Esophagus (tissue), 2 donors: ENCODE results near the gene WFS1. TPM values are rescaled to one million over a fixed set of nuclear protein-coding genes. Genes with fewer than 3 reads are reported as not detected.

Source experiments
- H3K27ac ChIP-seq, 2 donors: one replicate each; pipeline ENCODE4 v1.5.1; 2013; ENCODE audit warnings: low read depth in 2 of 2, mild to moderate bottlenecking in 2 of 2, inconsistent platforms in 1 of 2, low read length in 1 of 2, moderate library complexity in 1 of 2
- H3K27me3 ChIP-seq, 2 donors: one replicate each; pipeline ENCODE4 v1.6.1; 2013; ENCODE audit warnings: low read length in 2 of 2, control low read depth in 1 of 2, mild to moderate bottlenecking in 1 of 2; ENCODE audit not compliant: insufficient read depth in 2 of 2, control insufficient read depth in 1 of 2
- H3K36me3 ChIP-seq, 2 donors: one replicate each; pipeline ENCODE4 v1.6.1; 2013; ENCODE audit warnings: low read length in 1 of 2; ENCODE audit not compliant: control insufficient read depth in 2 of 2, insufficient read depth in 2 of 2
- H3K4me1 ChIP-seq, 2 donors: one replicate each; pipeline ENCODE4 v1.6.1; 2013; ENCODE audit warnings: low read length in 1 of 2; ENCODE audit not compliant: control insufficient read depth in 2 of 2, insufficient read depth in 2 of 2
- H3K4me3 ChIP-seq, 2 donors: one replicate each; pipeline ENCODE4 v1.5.1; 2013; ENCODE audit warnings: low read length in 2 of 2, mild to moderate bottlenecking in 2 of 2, low read depth in 1 of 2, moderate library complexity in 1 of 2
- H3K9me3 ChIP-seq, 2 donors: one replicate each; pipeline ENCODE4 v1.6.1; 2013; ENCODE audit warnings: mild to moderate bottlenecking in 2 of 2, low read depth in 1 of 2, low read length in 1 of 2, moderate library complexity in 1 of 2; ENCODE audit not compliant: control insufficient read depth in 2 of 2, insufficient read depth in 1 of 2
- WGBS, 2 donors: extraction: QIAGEN DNeasy Blood & Tissue Kit; methylation state at CpG; one replicate each; pipeline ENCODE4 v1.1.7; 2013; 5-methylcytosine and 5-hydroxymethylcytosine counted together
- polyA plus RNA-seq, 2 donors: library from polyadenylated mRNA; stranded (reverse); fragments of 200-250 nt; gene quantifications; one replicate each; pipeline ENCODE4 v1.2.3, GENCODE V29; 2013
- donor health status: healthy with polysubstance abuse.
- donor health status: Bipolar disorder and iron deficiency.

WFS1 gene
- polyA plus RNA-seq, 2 donors: 4.6 to 8.2 TPM

- peaks cover 0 to 5% of the 10 kb centered on the region in 2 donors for H3K36me3 ChIP-seq
- no peak overlapping the region for H3K27ac ChIP-seq
- 67 to 71% methylated on average over 14 of the region's 14 CpGs for WGBS, 2 donors
- H3K27me3 ChIP-seq: no peaks in the 10 kb centered on the region
- H3K4me3 ChIP-seq: no peak overlapping the region
- H3K4me1 ChIP-seq: no peaks in the 10 kb centered on the region
- peaks cover 0 to 5% of the 10 kb centered on the region in 2 donors for H3K9me3 ChIP-seq
These were observed 68.7 kb downstream of the WFS1 start for GRCh38 chr4:6338175-6338950.

- WGBS, 2 donors: 70 to 78% methylated on average over 12 of the region's 12 CpGs
- H3K4me1 ChIP-seq: no peaks in the 10 kb centered on the region
- H3K9me3 ChIP-seq: peaks cover 0 to 1% of the 10 kb centered on the region in 2 donors
- no peak overlapping the region for H3K27ac ChIP-seq
- peaks cover 0 to 5% of the 10 kb centered on the region in 2 donors for H3K36me3 ChIP-seq
- H3K4me3 ChIP-seq: no peak overlapping the region
- H3K27me3 ChIP-seq: no peaks in the 10 kb centered on the region
These were observed 69.5 kb downstream of the WFS1 start for GRCh38 chr4:6338951-6339817.

GRCh38 chr4:6339818-6340445 is 70.3 kb downstream of the WFS1 start:
- 79 to 87% methylated on average over 13 of the region's 13 CpGs for WGBS, 2 donors
- H3K4me3 ChIP-seq: no peak overlapping the region
- no peak overlapping the region for H3K27ac ChIP-seq
- peaks cover 0 to 5% of the 10 kb centered on the region in 2 donors for H3K36me3 ChIP-seq
- H3K4me1 ChIP-seq: no peaks in the 10 kb centered on the region
- H3K27me3 ChIP-seq: no peaks in the 10 kb centered on the region
- no peaks in the 10 kb centered on the region for H3K9me3 ChIP-seq

GRCh38 chr4:6340446-6341015 is 70.9 kb downstream of the WFS1 start:
- Histone ChIP-seq H3K4me3 (no peak overlapping the region), H3K4me1 (no peaks in the 10 kb centered on the region), H3K27ac (no peak overlapping the region), H3K36me3 (peaks cover 0 to 5% of the 10 kb centered on the region in 2 donors), H3K27me3 (no peaks in the 10 kb centered on the region), H3K9me3 (no peaks in the 10 kb centered on the region)
- 64 to 74% methylated on average over 9 of the region's 9 CpGs for WGBS, 2 donors

GRCh38 chr4:6341696-6342095 is 72.0 kb downstream of the WFS1 start:
- H3K27me3 ChIP-seq: no peaks in the 10 kb centered on the region
- H3K4me3 ChIP-seq: no peak overlapping the region
- H3K9me3 ChIP-seq: no peaks in the 10 kb centered on the region
- H3K27ac ChIP-seq: no peak overlapping the region
- peaks cover 0 to 3% of the 10 kb centered on the region in 2 donors for H3K36me3 ChIP-seq
- no peaks in the 10 kb centered on the region for H3K4me1 ChIP-seq
- 63 to 71% methylated on average over 6 of the region's 6 CpGs for WGBS, 2 donors

- no peaks in the 10 kb centered on the region for H3K27me3 ChIP-seq
- 71 to 76% methylated on average over 23 of the region's 23 CpGs for WGBS, 2 donors
These were observed 73.1 kb downstream of the WFS1 start for GRCh38 chr4:6342530-6343293.

GRCh38 chr4:6343939-6344408 is 74.3 kb downstream of the WFS1 start:
- peaks cover 0 to 3% of the 10 kb centered on the region in 2 donors for H3K36me3 ChIP-seq
- 52 to 61% methylated on average over 11 of the region's 11 CpGs for WGBS, 2 donors
- no peaks in the 10 kb centered on the region for H3K9me3 ChIP-seq
- no peaks in the 10 kb centered on the region for H3K4me1 ChIP-seq
- no peaks in the 10 kb centered on the region for H3K27me3 ChIP-seq
- H3K27ac ChIP-seq: peak overlapping the region; percentile 51 to 72
- H3K4me3 ChIP-seq: no peak overlapping the region

More at GRCh38 chr4:6342530-6343293, 73.1 kb downstream of the WFS1 start:
- Histone ChIP-seq H3K36me3 (peaks cover 0 to 3% of the 10 kb centered on the region in 2 donors), H3K4me1 (no peaks in the 10 kb centered on the region), H3K9me3 (no peaks in the 10 kb centered on the region), H3K27ac (no peak overlapping the region), H3K4me3 (no peak overlapping the region)

- H3K9me3 ChIP-seq: no peaks in the 10 kb centered on the region
- peaks cover 0 to under 1% of the 10 kb centered on the region in 2 donors for H3K36me3 ChIP-seq
- H3K27ac ChIP-seq: no peak overlapping the region
- H3K27me3 ChIP-seq: no peaks in the 10 kb centered on the region
- no peaks in the 10 kb centered on the region for H3K4me1 ChIP-seq
- 80 to 84% methylated on average over 27 of the region's 27 CpGs for WGBS, 2 donors
- no peak overlapping the region for H3K4me3 ChIP-seq
These were observed 75.6 kb downstream of the WFS1 start for GRCh38 chr4:6345096-6345830.
